Measurements from ENCODE around the gene LRRC39. TPM values are rescaled to one million over a fixed set of nuclear protein-coding genes. Genes with fewer than 3 reads are reported as not detected.
"Not testable (repeated sequence)": the region's sequence is repeated elsewhere in the genome, so short reads cannot be mapped to it uniquely, and the experiment has no call there.

LRRC39 gene
- total RNA-seq, 4 donors from 2014 or later: 0.48 to 2.6 (median 0.82) TPM; not detected in 1

GRCh38 chr1:100202703-100203102 lies 24.6 kb upstream of the LRRC39 start:
- DNase-seq; intact Hi-C loops (cut with DNase I; ENCODE audit: low total_unique reads); H3K27me3 ChIP-seq; H3K4me3 ChIP-seq; H3K4me1 ChIP-seq; in situ Hi-C loops (cut with MboI; ENCODE audit: low pct_ligation_motif_present in 1 of 4, low pct_unique_long_range_greater_than_20kb in 1 of 4, low sequenced_read_pairs in 3 of 4); H3K9me3 ChIP-seq: not testable (repeated sequence)
- peak; percentile 36 for TF ChIP-seq EP300 (IDR thresholded peaks at IDR 0.05; ENCODE audit: low read depth)
- TF ChIP-seq POLR2AphosphoS5 (IDR thresholded peaks at IDR 0.05): peak in 2 of 3 donors; percentile 63 to 65
- 55 to 61% methylated on average over 1 to 2 of the region's 2 CpGs for WGBS, 2 donors (ENCODE audit: low coverage in 1 of 2)
- peaks cover 0 to 54% (median 12%) of the 10 kb centered on the region in 4 donors for H3K36me3 ChIP-seq
- peak overlapping the region in 3 of 4 donors; percentile 25 to 72 (median 58) for H3K27ac ChIP-seq

- WGBS, 2 donors (ENCODE audit: low coverage in 1 of 2): 80 to 93% methylated on average over 1 to 6 of the region's 6 CpGs
- in situ Hi-C loops (cut with MboI; ENCODE audit: low pct_ligation_motif_present in 1 of 4, low pct_unique_long_range_greater_than_20kb in 1 of 4, low sequenced_read_pairs in 3 of 4): not testable (repeated sequence)
Observed at GRCh38 chr1:100200060-100200459, 22.0 kb upstream of the LRRC39 start.

GRCh38 chr1:100198596-100198995 lies 20.5 kb upstream of the LRRC39 start:
- Histone ChIP-seq H3K27ac (no peak overlapping the region), H3K9me3 (no peaks in the 10 kb centered on the region), H3K4me3 (no peak overlapping the region), H3K36me3 (peaks cover 0 to 34% (median 4%) of the 10 kb centered on the region in 4 donors), H3K27me3 (no peaks in the 10 kb centered on the region), H3K4me1 (peaks cover 0 to 3% (median 0%) of the 10 kb centered on the region in 4 donors)
- 89 to 100% methylated on average over 1 of the region's 1 CpG for WGBS, 2 donors (ENCODE audit: low coverage in 1 of 2)
- no peak for DNase-seq
- TF ChIP-seq EP300 (IDR thresholded peaks at IDR 0.05; ENCODE audit: low read depth) (no peak), POLR2A (IDR thresholded peaks at IDR 0.05) (no peak), POLR2AphosphoS5 (IDR thresholded peaks at IDR 0.05) (no peak), CTCF (IDR thresholded peaks at IDR 0.05) (no peak)
- intact Hi-C loops (cut with DNase I; ENCODE audit: low total_unique reads) (no loop called here), in situ Hi-C loops (cut with MboI; ENCODE audit: low pct_ligation_motif_present in 1 of 4, low pct_unique_long_range_greater_than_20kb in 1 of 4, low sequenced_read_pairs in 3 of 4) (no loop called here)

More at GRCh38 chr1:100200060-100200459, 22.0 kb upstream of the LRRC39 start:
- DNase-seq; intact Hi-C loops (cut with DNase I; ENCODE audit: low total_unique reads); H3K4me1 ChIP-seq; H3K27me3 ChIP-seq; H3K4me3 ChIP-seq; H3K27ac ChIP-seq; H3K9me3 ChIP-seq: not testable (repeated sequence)
- H3K36me3 ChIP-seq: peaks cover 0 to 41% (median 6%) of the 10 kb centered on the region in 4 donors

GRCh38 chr1:100188617-100189016 lies 10.6 kb upstream of the LRRC39 start:
- H3K27ac ChIP-seq: peak overlapping the region in 3 of 4 donors; percentile 18 to 72 (median 57)
- H3K4me3 ChIP-seq: no peak overlapping the region
- H3K4me1 ChIP-seq: peaks cover 0 to 10% (median 0%) of the 10 kb centered on the region in 4 donors
- H3K9me3 ChIP-seq: no peaks in the 10 kb centered on the region
- no peaks in the 10 kb centered on the region for H3K36me3 ChIP-seq
- WGBS, 2 donors (ENCODE audit: low coverage in 1 of 2): 58 to 59% methylated on average over 3 of the region's 3 CpGs
- in situ Hi-C loops (cut with MboI; ENCODE audit: low pct_ligation_motif_present in 1 of 4, low pct_unique_long_range_greater_than_20kb in 1 of 4, low sequenced_read_pairs in 3 of 4) (no loop called here), intact Hi-C loops (cut with DNase I; ENCODE audit: low total_unique reads) (no loop called here)
- DNase-seq: no peak
- TF ChIP-seq POLR2AphosphoS5 (IDR thresholded peaks at IDR 0.05): peak in 1 of 3 donors; percentile 12
- TF ChIP-seq POLR2A (IDR thresholded peaks at IDR 0.05): no peak
- no peak for TF ChIP-seq EP300 (IDR thresholded peaks at IDR 0.05; ENCODE audit: low read depth)
- H3K27me3 ChIP-seq: no peaks in the 10 kb centered on the region

- no peaks in the 10 kb centered on the region for H3K27me3 ChIP-seq
- H3K9me3 ChIP-seq: no peaks in the 10 kb centered on the region
- H3K4me1 ChIP-seq: peaks cover 0 to 10% (median 0%) of the 10 kb centered on the region in 4 donors
- DNase-seq: peak; percentile 19
- H3K27ac ChIP-seq: peak overlapping the region in 2 of 4 donors; percentile 51 to 72
- in situ Hi-C loops (cut with MboI; ENCODE audit: low pct_ligation_motif_present in 1 of 4, low pct_unique_long_range_greater_than_20kb in 1 of 4, low sequenced_read_pairs in 3 of 4): no loop called here
- 82 to 83% methylated on average over 3 of the region's 3 CpGs for WGBS, 2 donors (ENCODE audit: low coverage in 1 of 2)
- no peak overlapping the region for H3K4me3 ChIP-seq
- H3K36me3 ChIP-seq: no peaks in the 10 kb centered on the region
- intact Hi-C loops (cut with DNase I; ENCODE audit: low total_unique reads): no loop called here
- TF ChIP-seq CTCF (IDR thresholded peaks at IDR 0.05) (no peak), POLR2A (IDR thresholded peaks at IDR 0.05) (no peak), EP300 (IDR thresholded peaks at IDR 0.05; ENCODE audit: low read depth) (no peak), POLR2AphosphoS5 (IDR thresholded peaks at IDR 0.05) (no peak)
Observed at GRCh38 chr1:100187912-100188311, 9.9 kb upstream of the LRRC39 start.

Data from transverse colon (tissue), 4 donors.